ENCODE data around the gene VAV3.

VAV3 gene

DNA sequence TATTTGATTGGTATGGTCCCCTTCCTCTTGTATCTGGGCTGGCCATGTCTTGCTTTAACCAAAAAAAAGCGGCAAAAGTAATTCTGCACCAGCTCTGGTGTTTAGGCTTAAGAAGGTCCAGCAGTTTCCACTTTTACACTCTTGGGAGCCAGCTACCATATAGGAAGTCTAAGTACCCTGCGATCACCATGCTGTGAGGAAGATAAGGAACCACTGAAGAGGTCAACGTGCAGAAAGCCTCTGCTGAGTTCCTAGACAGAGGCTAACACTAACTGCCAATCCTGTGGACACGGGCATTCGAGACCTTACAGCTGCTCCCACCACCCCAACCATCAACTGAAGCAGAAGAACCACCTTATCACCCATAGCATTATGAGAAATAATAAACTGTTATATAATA lies 331.4 kb downstream of the VAV3 start:
- H3K27ac Mint-ChIP-seq, result no peak overlapping the region
- DNase-seq, result no peak
- H3K4me1 Mint-ChIP-seq, result no peaks in the 10 kb centered on the region
- no peak overlapping the region for H3K4me3 Mint-ChIP-seq
- TF ChIP-seq, protein P1, sequence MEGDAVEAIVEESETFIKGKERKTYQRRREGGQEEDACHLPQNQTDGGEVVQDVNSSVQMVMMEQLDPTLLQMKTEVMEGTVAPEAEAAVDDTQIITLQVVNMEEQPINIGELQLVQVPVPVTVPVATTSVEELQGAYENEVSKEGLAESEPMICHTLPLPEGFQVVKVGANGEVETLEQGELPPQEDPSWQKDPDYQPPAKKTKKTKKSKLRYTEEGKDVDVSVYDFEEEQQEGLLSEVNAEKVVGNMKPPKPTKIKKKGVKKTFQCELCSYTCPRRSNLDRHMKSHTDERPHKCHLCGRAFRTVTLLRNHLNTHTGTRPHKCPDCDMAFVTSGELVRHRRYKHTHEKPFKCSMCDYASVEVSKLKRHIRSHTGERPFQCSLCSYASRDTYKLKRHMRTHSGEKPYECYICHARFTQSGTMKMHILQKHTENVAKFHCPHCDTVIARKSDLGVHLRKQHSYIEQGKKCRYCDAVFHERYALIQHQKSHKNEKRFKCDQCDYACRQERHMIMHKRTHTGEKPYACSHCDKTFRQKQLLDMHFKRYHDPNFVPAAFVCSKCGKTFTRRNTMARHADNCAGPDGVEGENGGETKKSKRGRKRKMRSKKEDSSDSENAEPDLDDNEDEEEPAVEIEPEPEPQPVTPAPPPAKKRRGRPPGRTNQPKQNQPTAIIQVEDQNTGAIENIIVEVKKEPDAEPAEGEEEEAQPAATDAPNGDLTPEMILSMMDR (IDR thresholded peaks at IDR 0.05), result no peak
- H3K9me3 Mint-ChIP-seq, result peaks cover 6% of the 10 kb centered on the region
- H3K27me3 Mint-ChIP-seq (ENCODE audit: low read depth, poor library complexity), result no peaks in the 10 kb centered on the region
- no peaks in the 10 kb centered on the region for H3K36me3 Mint-ChIP-seq (ENCODE audit: low read depth)

DNA sequence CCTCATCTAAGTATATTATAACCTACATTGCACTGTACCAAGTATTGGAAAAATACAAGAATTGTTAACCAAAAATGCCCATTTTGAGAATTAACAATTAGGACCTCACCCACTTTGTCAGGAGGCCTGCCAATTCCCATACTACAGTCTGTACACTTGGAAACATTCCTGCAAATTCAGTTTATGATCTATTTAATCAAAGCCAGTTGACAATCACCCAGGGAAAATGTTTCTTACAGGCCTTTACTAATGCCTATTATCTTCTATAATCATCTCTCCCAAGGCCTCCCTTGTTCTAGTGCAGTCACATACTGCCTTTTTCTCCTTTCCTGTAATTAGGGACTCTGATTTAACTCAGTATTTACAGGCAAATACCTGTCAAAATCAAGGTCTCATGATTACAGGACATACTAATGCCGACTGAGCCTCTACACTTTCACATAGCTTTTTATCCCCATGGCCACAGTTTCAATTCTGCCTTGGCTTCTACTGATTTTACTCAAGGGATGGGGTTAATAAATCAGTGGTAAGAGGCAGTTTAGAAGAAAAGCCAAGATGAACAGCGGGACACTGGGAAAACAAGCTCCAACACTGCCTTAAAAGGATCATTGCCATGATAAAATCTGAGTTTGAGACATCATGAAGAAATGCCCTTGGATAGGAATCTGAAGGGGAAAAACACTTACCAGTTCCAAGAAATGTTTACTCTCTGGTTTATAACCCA lies 338.7 kb downstream of the VAV3 start:
- no peak for DNase-seq
- H3K36me3 Mint-ChIP-seq (ENCODE audit: low read depth), result no peaks in the 10 kb centered on the region
- no peaks in the 10 kb centered on the region for H3K27me3 Mint-ChIP-seq (ENCODE audit: low read depth, poor library complexity)
- peak overlapping the region; percentile 80 for H3K27ac Mint-ChIP-seq
- H3K4me1 Mint-ChIP-seq, result peaks cover 22% of the 10 kb centered on the region
- H3K4me3 Mint-ChIP-seq, result no peak overlapping the region
- no peaks in the 10 kb centered on the region for H3K9me3 Mint-ChIP-seq
- TF ChIP-seq, protein P1 (IDR thresholded peaks at IDR 0.05), result no peak

DNA sequence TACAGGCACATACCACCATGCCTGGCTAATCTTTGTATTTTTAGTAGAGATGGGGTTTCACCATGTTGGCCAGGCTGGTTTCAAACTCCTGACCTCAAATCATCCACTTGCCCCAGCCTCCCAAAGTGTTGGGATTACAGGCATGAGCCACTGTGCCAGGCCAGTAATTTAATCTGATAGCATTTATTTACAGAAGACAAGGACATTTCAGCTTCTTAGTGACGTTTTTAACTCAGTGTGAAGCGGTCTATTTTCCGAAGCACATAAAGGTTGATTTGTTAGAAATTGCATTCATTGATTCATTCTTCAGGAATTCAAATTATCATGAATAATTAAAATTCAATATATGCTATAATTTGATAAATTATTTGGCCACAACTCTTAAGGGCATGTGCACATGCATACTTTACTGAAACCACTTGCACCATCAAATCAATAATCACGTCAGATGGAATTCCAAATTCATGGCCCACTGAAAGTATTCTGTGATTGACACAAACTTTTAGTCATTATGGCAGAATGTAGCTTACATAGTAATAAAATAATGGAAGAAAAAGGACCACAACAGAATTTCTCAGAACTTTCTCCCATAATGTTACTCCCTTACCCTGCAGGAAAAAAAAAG lies 339.5 kb downstream of the VAV3 start:
- Mint-ChIP-seq H3K4me3 (no peak overlapping the region), H3K27me3 (ENCODE audit: low read depth, poor library complexity) (no peaks in the 10 kb centered on the region), H3K9me3 (no peaks in the 10 kb centered on the region), H3K4me1 (peaks cover 22% of the 10 kb centered on the region), H3K36me3 (ENCODE audit: low read depth) (no peaks in the 10 kb centered on the region), H3K27ac (no peak overlapping the region)
- TF ChIP-seq, protein P1 (IDR thresholded peaks at IDR 0.05), result no peak
- no peak for DNase-seq

DNA sequence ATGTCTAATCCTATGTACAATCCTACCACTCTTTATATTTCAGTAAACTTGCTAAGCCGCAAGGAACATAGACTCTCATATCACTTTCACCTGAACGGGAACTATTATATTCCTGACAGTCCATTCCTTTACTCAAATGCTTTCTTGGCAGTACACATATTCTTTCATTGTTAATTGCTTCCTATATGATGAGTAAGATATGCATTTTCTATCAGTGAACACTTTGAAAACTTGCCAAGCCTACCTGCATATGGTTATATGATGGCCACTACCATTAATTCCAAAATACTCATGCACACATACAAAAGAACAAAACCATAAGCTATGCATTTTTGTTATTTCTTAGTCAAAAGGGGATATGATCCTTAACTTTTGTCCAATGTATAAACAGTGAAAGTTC lies 341.5 kb downstream of the VAV3 start:
- TF ChIP-seq, protein P1 (IDR thresholded peaks at IDR 0.05), result no peak
- no peak overlapping the region for H3K4me3 Mint-ChIP-seq
- H3K36me3 Mint-ChIP-seq (ENCODE audit: low read depth), result no peaks in the 10 kb centered on the region
- DNase-seq, result no peak
- H3K9me3 Mint-ChIP-seq, result no peaks in the 10 kb centered on the region
- H3K27ac Mint-ChIP-seq, result no peak overlapping the region
- peaks cover 26% of the 10 kb centered on the region for H3K4me1 Mint-ChIP-seq
- no peaks in the 10 kb centered on the region for H3K27me3 Mint-ChIP-seq (ENCODE audit: low read depth, poor library complexity)

DNA sequence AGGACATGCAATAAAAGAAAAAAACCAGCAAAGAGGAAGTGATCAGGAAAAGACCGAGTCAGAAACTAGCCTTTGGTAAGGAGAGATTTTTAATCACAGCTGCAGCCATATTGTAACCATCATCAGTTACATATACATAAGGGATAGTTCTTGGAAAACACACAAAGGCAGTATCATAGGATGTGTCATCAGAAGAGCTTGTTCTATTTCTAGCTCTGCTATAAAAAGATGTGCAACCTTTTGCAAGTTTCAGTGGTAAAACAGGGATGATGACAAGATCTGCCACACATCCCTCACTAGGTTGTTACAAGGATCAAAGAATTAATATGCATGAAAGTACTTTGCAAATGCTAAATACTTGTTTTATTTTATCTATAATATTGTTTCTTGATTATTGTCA lies 342.0 kb downstream of the VAV3 start:
- Mint-ChIP-seq H3K4me3 (no peak overlapping the region), H3K36me3 (ENCODE audit: low read depth) (no peaks in the 10 kb centered on the region), H3K9me3 (no peaks in the 10 kb centered on the region), H3K4me1 (peaks cover 24% of the 10 kb centered on the region), H3K27me3 (ENCODE audit: low read depth, poor library complexity) (no peaks in the 10 kb centered on the region), H3K27ac (peak overlapping the region; percentile 2)
- DNase-seq, result no peak
- TF ChIP-seq, protein P1 (IDR thresholded peaks at IDR 0.05), result no peak

DNA sequence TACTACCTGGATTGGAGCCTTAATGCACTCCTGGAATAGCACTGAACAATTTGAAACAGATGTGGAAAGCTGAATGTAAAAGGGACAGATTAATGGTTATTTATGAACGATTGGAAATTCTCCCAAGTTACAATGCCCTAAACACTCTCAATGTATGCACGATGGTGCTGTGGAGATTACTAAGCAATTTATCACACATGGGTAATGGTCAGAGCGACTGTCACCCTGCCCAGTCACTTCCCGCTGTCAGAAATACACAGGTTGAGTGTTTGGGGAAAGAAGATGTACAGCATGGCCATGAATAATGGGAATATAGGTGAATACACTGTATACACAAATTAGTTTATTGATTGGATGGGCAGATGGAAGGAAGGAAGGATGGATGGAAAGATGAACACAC lies 342.4 kb downstream of the VAV3 start:
- no peak for DNase-seq
- Mint-ChIP-seq H3K4me1 (peaks cover 21% of the 10 kb centered on the region), H3K36me3 (ENCODE audit: low read depth) (no peaks in the 10 kb centered on the region), H3K9me3 (no peaks in the 10 kb centered on the region), H3K27ac (peak overlapping the region; percentile 2), H3K4me3 (no peak overlapping the region), H3K27me3 (ENCODE audit: low read depth, poor library complexity) (no peaks in the 10 kb centered on the region)
- TF ChIP-seq, protein P1 (IDR thresholded peaks at IDR 0.05), result no peak
